ENCODE measurements around the gene GP1BA. TPM values are rescaled to one million over a fixed set of nuclear protein-coding genes. Genes with fewer than 3 reads are reported as not detected.

Gene GP1BA
- total RNA-seq, 3 donors from 2014 or later (not counting 1 experiment from before 2014, with no cell fraction given), result 0.25 to 4.3 (median 2.2) TPM

- no peak overlapping the region for H3K4me3 ChIP-seq (ENCODE audit: low read length)
- H3K27me3 ChIP-seq (ENCODE audit: control insufficient read depth, insufficient read depth, low read length), result peaks cover 10% of the 10 kb centered on the region
- Mint-ChIP-seq H3K4me1 (peaks cover 32 to 37% of the 10 kb centered on the region in 2 donors), H3K4me3 (peak overlapping the region; percentile 67), H3K9me3 (no peaks in the 10 kb centered on the region), H3K36me3 (no peaks in the 10 kb centered on the region), H3K27me3 (ENCODE audit: low read depth in 2 of 2) (no peaks in the 10 kb centered on the region), H3K27ac (peak overlapping the region; percentile 45 to 69)
- 97% methylated on average over 8 of the region's 8 CpGs for WGBS (ENCODE audit: insufficient coverage)
- intact Hi-C loops (cut with micrococcal nuclease), result no loop called here
- no peak overlapping the region for H3K27ac ChIP-seq (ENCODE audit: low read length)
- H3K4me1 ChIP-seq (ENCODE audit: control insufficient read depth, insufficient read depth, low read length), result peaks cover 52% of the 10 kb centered on the region
- DNase-seq (no peak), ATAC-seq (no peak)
- no peaks in the 10 kb centered on the region for H3K9me3 ChIP-seq (ENCODE audit: control insufficient read depth, insufficient read depth, low read length)
- H3K36me3 ChIP-seq (ENCODE audit: control insufficient read depth, insufficient read depth, low read length), result peaks cover 33% of the 10 kb centered on the region
- no peak for TF ChIP-seq CTCF (IDR thresholded peaks at IDR 0.05)
These were observed 33.7 kb upstream of the GP1BA start for GRCh38 chr17:4898351-4898750.

GRCh38 chr17:4898927-4899326 is 33.1 kb upstream of the GP1BA start:
- H3K4me3 ChIP-seq (ENCODE audit: low read length), result peak overlapping the region; percentile 74

GRCh38 chr17:4899341-4900230 is 32.5 kb upstream of the GP1BA start, which contains the start of gene C17orf107:
Gene C17orf107 (plus strand): TSS chr17:4899536. CDS start chr17:4899763, 227 bp downstream.
- no peaks in the 10 kb centered on the region for H3K27me3 Mint-ChIP-seq (ENCODE audit: low read depth in 2 of 2)
- H3K4me1 ChIP-seq (ENCODE audit: control insufficient read depth, insufficient read depth, low read length), result peaks cover 58% of the 10 kb centered on the region
- H3K36me3 Mint-ChIP-seq, result no peaks in the 10 kb centered on the region
- H3K4me3 Mint-ChIP-seq, result peak within 1 kb of the TSS; percentile 91
- peak; percentile 97 for DNase-seq
- no peaks in the 10 kb centered on the region for H3K9me3 Mint-ChIP-seq
- intact Hi-C loops (cut with micrococcal nuclease), result loop anchor here (1.0 to 5.0 kb wide), 3 partner anchors 10 to 102 kb away; partner anchors contain the start of gene PSMB6
- H3K27ac ChIP-seq (ENCODE audit: low read length), result peak within 1 kb of the TSS; percentile 88
- no peak for TF ChIP-seq CTCF (IDR thresholded peaks at IDR 0.05)
- peak within 1 kb of the TSS; percentile 74 for H3K4me3 ChIP-seq (ENCODE audit: low read length)
- whole genome bisulfite sequencing (ENCODE audit: insufficient coverage), result 10% methylated on average over 60 of the region's 60 CpGs
- ATAC-seq, result peak; percentile 70 to 89 (median 75)
- H3K9me3 ChIP-seq (ENCODE audit: control insufficient read depth, insufficient read depth, low read length), result no peaks in the 10 kb centered on the region
- peaks cover 10% of the 10 kb centered on the region for H3K27me3 ChIP-seq (ENCODE audit: control insufficient read depth, insufficient read depth, low read length)
- H3K36me3 ChIP-seq (ENCODE audit: control insufficient read depth, insufficient read depth, low read length), result peaks cover 22% of the 10 kb centered on the region
- H3K4me1 Mint-ChIP-seq, result peaks cover 37 to 42% of the 10 kb centered on the region in 2 donors
- H3K27ac Mint-ChIP-seq, result peak within 1 kb of the TSS; percentile 93 to 94

More at GRCh38 chr17:4898927-4899326, 33.1 kb upstream of the GP1BA start:
- no peaks in the 10 kb centered on the region for H3K9me3 Mint-ChIP-seq
- peaks cover 10% of the 10 kb centered on the region for H3K27me3 ChIP-seq (ENCODE audit: control insufficient read depth, insufficient read depth, low read length)
- H3K27me3 Mint-ChIP-seq (ENCODE audit: low read depth in 2 of 2), result no peaks in the 10 kb centered on the region
- peak overlapping the region; percentile 67 for H3K4me3 Mint-ChIP-seq
- no peak overlapping the region for H3K27ac ChIP-seq (ENCODE audit: low read length)
- no peaks in the 10 kb centered on the region for H3K36me3 Mint-ChIP-seq
- H3K9me3 ChIP-seq (ENCODE audit: control insufficient read depth, insufficient read depth, low read length), result no peaks in the 10 kb centered on the region
- peaks cover 37 to 42% of the 10 kb centered on the region in 2 donors for H3K4me1 Mint-ChIP-seq
- ATAC-seq, result peak in 1 of 3 donors; percentile 0
- no peak for DNase-seq
- intact Hi-C loops (cut with micrococcal nuclease), result loop anchor here (1.0 kb wide), 1 partner anchor 10 kb away; no protein-coding TSS in a partner anchor
- peaks cover 28% of the 10 kb centered on the region for H3K36me3 ChIP-seq (ENCODE audit: control insufficient read depth, insufficient read depth, low read length)
- 24% methylated on average over 34 of the region's 34 CpGs for WGBS (ENCODE audit: insufficient coverage)
- peaks cover 58% of the 10 kb centered on the region for H3K4me1 ChIP-seq (ENCODE audit: control insufficient read depth, insufficient read depth, low read length)
- H3K27ac Mint-ChIP-seq, result peak overlapping the region; percentile 93 to 94
- TF ChIP-seq CTCF (IDR thresholded peaks at IDR 0.05), result no peak

Data from natural killer cell (primary cell).